DND-41 (cell line): ENCODE results near the gene DLGAP5.

Experiments used
- ATAC-seq: fragments of 200-7000 bp; cut with Tn5 transposase; 3 replicates; pipeline ENCODE4 v1.9.1; 2021; ENCODE audit warnings: low read depth; ENCODE audit not compliant: insufficient read depth
- DNase-seq: peaks from one replicate; pipeline ENCODE4 v3.0.0-alpha.2; 2020
- H2AFZ ChIP-seq: 2 replicates; pipeline ENCODE4 v1.6.0; 2012; ENCODE audit warnings: low read depth, low read length
- H3K27ac ChIP-seq: 2 replicates; pipeline ENCODE4 v1.5.1; 2012; ENCODE audit warnings: low read length, inconsistent platforms
- H3K27me3 ChIP-seq: fragments of 200-600 bp; sonication (generic); 2 replicates; pipeline ENCODE4 v1.6.0; 2012; ENCODE audit warnings: low read length, mild to moderate bottlenecking, inconsistent platforms; ENCODE audit not compliant: insufficient read depth, poor library complexity
- H3K36me3 ChIP-seq: 2 replicates; pipeline ENCODE4 v1.5.1; 2012; ENCODE audit warnings: low read length, inconsistent platforms; ENCODE audit not compliant: insufficient read depth
- H3K4me1 ChIP-seq: 2 replicates; pipeline ENCODE4 v1.5.1; 2012; ENCODE audit warnings: mild to moderate bottlenecking, low read length; ENCODE audit not compliant: insufficient read depth
- H3K4me2 ChIP-seq: 2 replicates; pipeline ENCODE4 v1.6.0; 2012; ENCODE audit warnings: mild to moderate bottlenecking, moderate library complexity, low read length, inconsistent platforms; ENCODE audit not compliant: insufficient read depth
- H3K4me3 ChIP-seq, 2 experiments: fragments of 200-600 bp in 1 of 2; shearing (Covaris generic) in 1 of 2; 2 replicates each; pipeline ENCODE4 v1.5.1; 2012 to 2016; ENCODE audit warnings: inconsistent platforms in 2 of 2, low read length in 2 of 2, mild to moderate bottlenecking in 2 of 2, low read depth in 1 of 2, moderate library complexity in 1 of 2
- H3K79me2 ChIP-seq: 2 replicates; pipeline ENCODE4 v1.6.0; 2012; ENCODE audit warnings: low read length, inconsistent platforms; ENCODE audit not compliant: insufficient read depth
- H3K9ac ChIP-seq: 2 replicates; pipeline ENCODE4 v1.6.0; 2012; ENCODE audit warnings: low read depth, mild to moderate bottlenecking, inconsistent platforms, low read length, moderate library complexity
- H3K9me3 ChIP-seq: 2 replicates; pipeline ENCODE4 v1.5.1; 2012; ENCODE audit warnings: low read length, moderate library complexity, mild to moderate bottlenecking, inconsistent platforms; ENCODE audit not compliant: insufficient read depth, severe bottlenecking
- H4K20me1 ChIP-seq: 2 replicates; pipeline ENCODE4 v1.6.0; 2012; ENCODE audit warnings: low read length; ENCODE audit not compliant: insufficient read depth
- CTCF ChIP-seq: IDR thresholded peaks from 2 replicates; pipeline ENCODE4 v1.5.1; 2012; ENCODE audit warnings: borderline replicate concordance, low read length, moderate library complexity, mild to moderate bottlenecking; ENCODE audit not compliant: poor library complexity, severe bottlenecking; ENCODE audit errors: extremely low read depth
- EZH2 ChIP-seq: IDR thresholded peaks from 3 replicates; pipeline ENCODE4 v1.6.1; 2012; ENCODE audit warnings: borderline replicate concordance, low read depth, mild to moderate bottlenecking, moderate library complexity, low read length, inconsistent platforms; ENCODE audit not compliant: severe bottlenecking

DLGAP5 gene

GRCh38 chr14:55127460-55127951, 63.9 kb downstream of the DLGAP5 start:
- Histone ChIP-seq H3K4me1 (no peaks in the 10 kb centered on the region), H3K9ac (no peak overlapping the region), H2AFZ (no peak overlapping the region), H4K20me1 (no peaks in the 10 kb centered on the region), H3K27ac (no peak overlapping the region), H3K79me2 (no peaks in the 10 kb centered on the region), H3K4me2 (no peak overlapping the region), H3K36me3 (no peaks in the 10 kb centered on the region), H3K4me3 (no peak overlapping the region), H3K27me3 (no peaks in the 10 kb centered on the region), H3K9me3 (no peaks in the 10 kb centered on the region)
- TF ChIP-seq EZH2, result no peak
- no peak for TF ChIP-seq CTCF
- no peak for ATAC-seq
- no peak for DNase-seq

- Histone ChIP-seq H4K20me1 (no peaks in the 10 kb centered on the region), H3K9me3 (no peaks in the 10 kb centered on the region), H2AFZ (no peak overlapping the region), H3K4me1 (no peaks in the 10 kb centered on the region), H3K4me2 (no peak overlapping the region), H3K27ac (no peak overlapping the region), H3K4me3 (no peak overlapping the region), H3K9ac (no peak overlapping the region), H3K79me2 (no peaks in the 10 kb centered on the region), H3K36me3 (no peaks in the 10 kb centered on the region), H3K27me3 (no peaks in the 10 kb centered on the region)
- TF ChIP-seq CTCF (no peak), EZH2 (no peak)
- ATAC-seq, result no peak
- no peak for DNase-seq
Measured at GRCh38 chr14:55126932-55127459, 64.4 kb downstream of the DLGAP5 start.

- no peaks in the 10 kb centered on the region for H3K79me2 ChIP-seq
- TF ChIP-seq EZH2, result no peak
- TF ChIP-seq CTCF, result no peak
- no peaks in the 10 kb centered on the region for H4K20me1 ChIP-seq
Measured at GRCh38 chr14:55126034-55126433, 65.4 kb downstream of the DLGAP5 start.

More at GRCh38 chr14:55126034-55126433, 65.4 kb downstream of the DLGAP5 start:
- H2AFZ ChIP-seq, result no peak overlapping the region
- no peaks in the 10 kb centered on the region for H3K27me3 ChIP-seq
- ATAC-seq (no peak), DNase-seq (no peak)
- no peak overlapping the region for H3K4me3 ChIP-seq
- H3K4me1 ChIP-seq, result no peaks in the 10 kb centered on the region
- no peaks in the 10 kb centered on the region for H3K36me3 ChIP-seq
- H3K27ac ChIP-seq, result no peak overlapping the region
- H3K4me2 ChIP-seq, result no peak overlapping the region
- H3K9me3 ChIP-seq, result no peaks in the 10 kb centered on the region
- no peak overlapping the region for H3K9ac ChIP-seq
